ENCODE measurements around the gene RSPH10B2. TPM values are rescaled to one million over a fixed set of nuclear protein-coding genes. Genes with fewer than 3 reads are reported as not detected.
A peak's percentile ranks its signal among the peaks of the same experiment; 100 is the strongest.
"Not testable (repeated sequence)": the region's sequence is repeated elsewhere in the genome, so short reads cannot be mapped to it uniquely, and the experiment has no call there.

RSPH10B2 gene
- total and polyA plus RNA-seq, 2 donors (not counting 1 experiment from before 2014, with no cell fraction given): 0.02 to 0.66 TPM

DNA sequence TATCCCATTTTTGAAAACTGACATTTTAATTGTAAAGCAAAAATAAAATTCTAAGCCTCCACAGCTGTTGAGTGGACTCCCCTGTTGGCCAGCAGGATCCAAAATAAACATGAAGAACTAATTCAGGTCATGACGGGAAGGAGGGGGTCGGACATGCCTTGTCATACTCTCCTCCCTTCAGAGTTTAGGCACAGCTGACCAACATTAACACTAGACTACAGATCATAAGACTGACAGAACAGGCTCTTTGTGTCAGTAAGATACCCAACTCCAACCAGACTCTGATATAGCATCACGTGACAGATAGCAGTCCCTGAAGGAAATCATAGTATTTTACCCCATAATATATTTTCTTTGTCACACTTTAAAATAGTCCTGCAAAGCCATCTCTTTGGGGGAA is 26.2 kb upstream of the RSPH10B2 start:
- no peak overlapping the region for H3K4me3 ChIP-seq (replicated peaks in 1 of 4; ENCODE audit: control extremely low read depth in 1 of 4, insufficient read depth in 1 of 4, low read depth in 3 of 4, low read length in 4 of 4)
- H2AFZ ChIP-seq (ENCODE audit: low read length): no peak overlapping the region
- H3K27ac ChIP-seq (ENCODE audit: insufficient read depth, low read length): no peak overlapping the region
- no peak for DNase-seq (ENCODE audit: low read depth in 2 of 2)
- H3K4me2 ChIP-seq (ENCODE audit: extremely low read depth, insufficient read depth, low read length): no peak overlapping the region
- H3K27me3 ChIP-seq (ENCODE audit: control insufficient read depth, insufficient read depth, low read length): no peaks in the 10 kb centered on the region
- H4K20me1 ChIP-seq (ENCODE audit: control insufficient read depth, extremely low read depth, insufficient read depth, low read length): no peaks in the 10 kb centered on the region
- no peaks in the 10 kb centered on the region for H3K9me3 ChIP-seq (ENCODE audit: control insufficient read depth, insufficient read depth, low read depth, low read length)
- TF ChIP-seq EZH2 (IDR thresholded peaks at IDR 0.05; ENCODE audit: low read length, missing control alignments): no peak
- TF ChIP-seq, protein P1, sequence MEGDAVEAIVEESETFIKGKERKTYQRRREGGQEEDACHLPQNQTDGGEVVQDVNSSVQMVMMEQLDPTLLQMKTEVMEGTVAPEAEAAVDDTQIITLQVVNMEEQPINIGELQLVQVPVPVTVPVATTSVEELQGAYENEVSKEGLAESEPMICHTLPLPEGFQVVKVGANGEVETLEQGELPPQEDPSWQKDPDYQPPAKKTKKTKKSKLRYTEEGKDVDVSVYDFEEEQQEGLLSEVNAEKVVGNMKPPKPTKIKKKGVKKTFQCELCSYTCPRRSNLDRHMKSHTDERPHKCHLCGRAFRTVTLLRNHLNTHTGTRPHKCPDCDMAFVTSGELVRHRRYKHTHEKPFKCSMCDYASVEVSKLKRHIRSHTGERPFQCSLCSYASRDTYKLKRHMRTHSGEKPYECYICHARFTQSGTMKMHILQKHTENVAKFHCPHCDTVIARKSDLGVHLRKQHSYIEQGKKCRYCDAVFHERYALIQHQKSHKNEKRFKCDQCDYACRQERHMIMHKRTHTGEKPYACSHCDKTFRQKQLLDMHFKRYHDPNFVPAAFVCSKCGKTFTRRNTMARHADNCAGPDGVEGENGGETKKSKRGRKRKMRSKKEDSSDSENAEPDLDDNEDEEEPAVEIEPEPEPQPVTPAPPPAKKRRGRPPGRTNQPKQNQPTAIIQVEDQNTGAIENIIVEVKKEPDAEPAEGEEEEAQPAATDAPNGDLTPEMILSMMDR (conservative IDR thresholded peaks at IDR 0.05 in 1 of 2, IDR thresholded peaks at IDR 0.05 in 1 of 2; ENCODE audit: low read depth in 1 of 2, low read length in 2 of 2): no peak
- H3K4me1 ChIP-seq (ENCODE audit: control insufficient read depth, extremely low read depth, insufficient read depth, low read length): no peaks in the 10 kb centered on the region
- peaks cover 15% of the 10 kb centered on the region for H3K79me2 ChIP-seq (ENCODE audit: control insufficient read depth, insufficient read depth, low read length)
- no peaks in the 10 kb centered on the region for H3K36me3 ChIP-seq (ENCODE audit: control insufficient read depth, insufficient read depth, low read length)
- H3K9ac ChIP-seq (ENCODE audit: insufficient read depth, low read length): no peak overlapping the region

DNA sequence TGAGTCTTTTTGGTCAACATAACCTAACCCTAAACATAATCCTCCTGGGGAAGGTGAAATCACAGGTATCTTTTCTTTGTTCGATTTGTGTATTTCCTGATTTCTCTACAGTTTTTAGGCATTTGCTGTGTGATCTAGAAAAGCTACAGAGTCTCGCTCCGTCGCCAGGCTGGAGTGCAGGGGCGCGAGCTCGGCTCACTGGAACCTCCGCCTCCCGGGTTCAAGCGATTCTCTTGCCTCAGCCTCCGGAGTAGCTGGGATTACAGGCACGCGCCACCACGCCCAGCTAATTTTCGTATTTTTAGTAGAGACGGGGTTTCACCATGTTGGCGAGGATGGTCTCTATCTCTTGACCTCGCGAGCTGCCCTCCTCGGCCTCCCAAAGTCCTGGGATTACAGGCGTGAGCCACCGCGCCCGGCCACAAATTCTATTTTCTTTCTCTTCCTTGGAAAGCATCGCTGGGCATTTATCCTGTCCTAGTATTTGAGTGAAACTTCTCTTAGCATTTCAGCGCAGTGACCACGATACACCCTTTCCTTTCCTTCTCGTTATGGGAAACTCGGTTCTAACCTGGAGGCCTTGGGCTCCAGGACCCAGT is 24.9 kb upstream of the RSPH10B2 start:
- peak overlapping the region; percentile 76 to 92 (median 86) for H3K4me3 ChIP-seq (replicated peaks in 1 of 4; ENCODE audit: control extremely low read depth in 1 of 4, insufficient read depth in 1 of 4, low read depth in 3 of 4, low read length in 4 of 4)
- peak overlapping the region; percentile 75 for H3K4me2 ChIP-seq (ENCODE audit: extremely low read depth, insufficient read depth, low read length)
- peaks cover 15% of the 10 kb centered on the region for H3K79me2 ChIP-seq (ENCODE audit: control insufficient read depth, insufficient read depth, low read length)
- H3K27ac ChIP-seq (ENCODE audit: insufficient read depth, low read length): peak overlapping the region; percentile 87
- H4K20me1 ChIP-seq (ENCODE audit: control insufficient read depth, extremely low read depth, insufficient read depth, low read length); DNase-seq (ENCODE audit: low read depth in 2 of 2); H3K4me1 ChIP-seq (ENCODE audit: control insufficient read depth, extremely low read depth, insufficient read depth, low read length); H3K9me3 ChIP-seq (ENCODE audit: control insufficient read depth, insufficient read depth, low read depth, low read length); H3K36me3 ChIP-seq (ENCODE audit: control insufficient read depth, insufficient read depth, low read length); H3K27me3 ChIP-seq (ENCODE audit: control insufficient read depth, insufficient read depth, low read length): not testable (repeated sequence)
- H3K9ac ChIP-seq (ENCODE audit: insufficient read depth, low read length): peak overlapping the region; percentile 94
- H2AFZ ChIP-seq (ENCODE audit: low read length): peak overlapping the region; percentile 96

DNA sequence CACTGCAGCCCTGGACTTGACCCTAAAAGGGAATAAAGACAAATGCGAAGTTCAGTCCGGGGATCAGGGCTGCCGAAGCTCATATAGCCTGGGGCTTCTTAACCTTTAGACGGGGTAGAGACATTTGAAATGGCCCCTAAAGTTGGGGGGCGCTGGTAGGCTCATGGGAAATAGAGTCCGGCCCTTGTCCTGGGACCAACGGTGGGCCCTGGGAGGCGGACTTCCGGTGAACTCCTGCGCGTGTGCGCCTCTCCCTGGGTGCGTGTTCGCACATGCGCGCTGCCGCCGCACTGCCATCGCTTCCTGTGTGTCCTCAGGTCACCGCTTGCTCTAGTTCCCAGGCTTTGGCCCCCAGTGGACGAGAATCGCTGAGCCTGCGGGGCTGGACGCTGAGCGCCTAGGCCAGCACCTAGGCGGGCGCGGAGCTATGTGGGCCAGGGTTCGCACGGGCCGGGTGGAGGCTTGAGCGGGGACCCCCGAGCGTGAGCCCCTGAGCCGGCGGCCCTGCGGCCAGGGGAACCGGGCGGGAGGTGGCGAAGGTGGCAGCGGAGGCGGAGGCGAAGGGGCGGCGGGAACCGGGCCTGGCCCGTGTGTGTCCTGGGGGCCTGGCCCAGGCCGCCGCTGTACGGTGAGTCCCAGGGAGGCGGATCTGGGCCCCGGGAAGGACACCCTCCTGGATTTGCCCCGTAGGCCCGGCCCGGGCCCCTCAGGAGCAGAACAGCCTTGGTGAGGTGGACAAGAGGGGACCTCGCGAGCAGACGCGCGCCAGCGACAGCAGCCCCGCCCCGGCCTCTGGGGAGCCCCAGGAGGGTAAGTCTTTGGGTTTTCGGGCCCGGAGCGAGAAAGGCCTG is 24.2 kb upstream of the RSPH10B2 start:
- Histone ChIP-seq H3K79me2 (ENCODE audit: control insufficient read depth, insufficient read depth, low read length) (peaks cover 15% of the 10 kb centered on the region), H3K27me3 (ENCODE audit: control insufficient read depth, insufficient read depth, low read length) (no peaks in the 10 kb centered on the region), H3K4me2 (ENCODE audit: extremely low read depth, insufficient read depth, low read length) (peak overlapping the region; percentile 75), H4K20me1 (ENCODE audit: control insufficient read depth, extremely low read depth, insufficient read depth, low read length) (no peaks in the 10 kb centered on the region), H3K4me3 (replicated peaks in 1 of 4; ENCODE audit: control extremely low read depth in 1 of 4, insufficient read depth in 1 of 4, low read depth in 3 of 4, low read length in 4 of 4) (peak overlapping the region; percentile 76 to 92 (median 86)), H3K9me3 (ENCODE audit: control insufficient read depth, insufficient read depth, low read depth, low read length) (no peaks in the 10 kb centered on the region), H3K4me1 (ENCODE audit: control insufficient read depth, extremely low read depth, insufficient read depth, low read length) (no peaks in the 10 kb centered on the region), H3K9ac (ENCODE audit: insufficient read depth, low read length) (peak overlapping the region; percentile 94), H3K27ac (ENCODE audit: insufficient read depth, low read length) (peak overlapping the region; percentile 87), H3K36me3 (ENCODE audit: control insufficient read depth, insufficient read depth, low read length) (no peaks in the 10 kb centered on the region), H2AFZ (ENCODE audit: low read length) (peak overlapping the region; percentile 96)
- DNase-seq (ENCODE audit: low read depth in 2 of 2): peak; percentile 89 to 95
- TF ChIP-seq EZH2 (IDR thresholded peaks at IDR 0.05; ENCODE audit: low read length, missing control alignments): no peak

DNA sequence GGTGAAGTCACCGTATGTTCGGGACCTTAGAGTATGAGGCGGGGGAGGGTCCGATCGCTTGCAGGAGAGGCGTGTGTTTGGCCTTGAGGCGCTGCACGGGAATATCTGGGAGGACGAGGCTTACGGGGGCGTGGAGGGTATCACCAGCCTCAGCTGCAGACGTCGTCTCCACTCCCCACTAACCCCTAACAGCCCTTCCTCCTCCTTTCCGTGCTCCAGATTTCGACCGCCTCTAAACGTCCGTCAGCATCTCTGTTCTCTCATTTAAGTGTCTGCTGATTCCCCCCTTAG is 23.6 kb upstream of the RSPH10B2 start:
- Histone ChIP-seq H3K4me3 (replicated peaks in 1 of 4; ENCODE audit: control extremely low read depth in 1 of 4, insufficient read depth in 1 of 4, low read depth in 3 of 4, low read length in 4 of 4) (peak overlapping the region; percentile 76 to 92 (median 86)), H2AFZ (ENCODE audit: low read length) (peak overlapping the region; percentile 48), H3K4me2 (ENCODE audit: extremely low read depth, insufficient read depth, low read length) (peak overlapping the region; percentile 69), H3K9ac (ENCODE audit: insufficient read depth, low read length) (peak overlapping the region; percentile 94), H3K27ac (ENCODE audit: insufficient read depth, low read length) (peak overlapping the region; percentile 87), H3K79me2 (ENCODE audit: control insufficient read depth, insufficient read depth, low read length) (peaks cover 15% of the 10 kb centered on the region), H3K27me3 (ENCODE audit: control insufficient read depth, insufficient read depth, low read length) (no peaks in the 10 kb centered on the region), H3K9me3 (ENCODE audit: control insufficient read depth, insufficient read depth, low read depth, low read length) (no peaks in the 10 kb centered on the region), H3K36me3 (ENCODE audit: control insufficient read depth, insufficient read depth, low read length) (no peaks in the 10 kb centered on the region), H4K20me1 (ENCODE audit: control insufficient read depth, extremely low read depth, insufficient read depth, low read length) (no peaks in the 10 kb centered on the region), H3K4me1 (ENCODE audit: control insufficient read depth, extremely low read depth, insufficient read depth, low read length) (no peaks in the 10 kb centered on the region)
- TF ChIP-seq EZH2 (IDR thresholded peaks at IDR 0.05; ENCODE audit: low read length, missing control alignments): no peak
- TF ChIP-seq, protein P1 (conservative IDR thresholded peaks at IDR 0.05 in 1 of 2, IDR thresholded peaks at IDR 0.05 in 1 of 2; ENCODE audit: low read depth in 1 of 2, low read length in 2 of 2): no peak
- no peak for DNase-seq (ENCODE audit: low read depth in 2 of 2)

DNA sequence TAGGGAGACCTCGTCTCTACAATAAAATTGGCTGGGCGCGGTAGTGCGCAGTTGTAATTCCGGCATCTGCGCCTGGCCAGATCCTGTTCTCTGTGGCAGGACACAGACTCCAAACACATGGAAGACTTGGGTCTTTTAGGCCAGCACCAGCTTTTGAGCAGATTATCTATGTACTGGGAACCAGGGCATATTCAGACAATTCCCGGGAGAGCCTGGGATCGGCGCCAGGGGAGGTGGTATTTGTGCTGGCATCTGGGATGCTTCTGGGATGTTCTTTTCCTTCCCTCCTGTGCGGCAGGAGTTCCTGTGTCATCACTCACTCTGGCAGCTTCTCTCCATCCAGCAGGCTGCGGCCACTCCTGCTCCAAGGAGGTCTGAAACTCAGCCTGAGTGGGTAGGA is 15.5 kb upstream of the RSPH10B2 start:
- H3K4me3 ChIP-seq (replicated peaks in 1 of 4; ENCODE audit: control extremely low read depth in 1 of 4, insufficient read depth in 1 of 4, low read depth in 3 of 4, low read length in 4 of 4); H3K4me2 ChIP-seq (ENCODE audit: extremely low read depth, insufficient read depth, low read length); H3K36me3 ChIP-seq (ENCODE audit: control insufficient read depth, insufficient read depth, low read length); DNase-seq (ENCODE audit: low read depth in 2 of 2); H3K27me3 ChIP-seq (ENCODE audit: control insufficient read depth, insufficient read depth, low read length); H3K9ac ChIP-seq (ENCODE audit: insufficient read depth, low read length); H3K27ac ChIP-seq (ENCODE audit: insufficient read depth, low read length); H3K79me2 ChIP-seq (ENCODE audit: control insufficient read depth, insufficient read depth, low read length); H3K4me1 ChIP-seq (ENCODE audit: control insufficient read depth, extremely low read depth, insufficient read depth, low read length); H3K9me3 ChIP-seq (ENCODE audit: control insufficient read depth, insufficient read depth, low read depth, low read length); H2AFZ ChIP-seq (ENCODE audit: low read length); H4K20me1 ChIP-seq (ENCODE audit: control insufficient read depth, extremely low read depth, insufficient read depth, low read length): not testable (repeated sequence)

All from fibroblast of lung (primary cell).